H1 (cell line): ENCODE data around the gene ZNF385D. TPM values are rescaled to one million over a fixed set of nuclear protein-coding genes. Genes with fewer than 3 reads are reported as not detected.

Experiments
- SAP30 ChIP-seq: fragments of 300-600 bp; sonication (generic); IDR thresholded peaks from 2 replicates; pipeline ENCODE4 v1.7.1; 2012; ENCODE audit warnings: low read length, moderate library complexity, mild to moderate bottlenecking, inconsistent platforms; ENCODE audit not compliant: insufficient read depth, insufficient replicate concordance
- polyA plus RNA-seq, 7 experiments: library from polyadenylated mRNA; depleted of rRNA in 3 of 7; stranded (reverse) in 5 of 7; unstranded in 2 of 7; fragments of >200 nt in 5 of 7; fragments of 200-250 nt in 2 of 7; gene quantifications; 1 replicate in 5 of 7; 2 replicates in 1 of 7; 4 replicates in 1 of 7; pipeline versions ENCODE4 v1.2.1 to v1.2.3, GENCODE V29; 2011 to 2013; ENCODE audit warnings: missing spikeins in 2 of 7, mixed read lengths in 2 of 7
- total RNA-seq: library from RNA; stranded (reverse); fragmentation: NEBNext Ultra II Directional; extraction: Animal tissue kit (Norgen Biotek cat#: 25700); gene quantifications from 2 replicates; pipeline ENCODE4 v1.2.1, GENCODE V29; 2021

Gene ZNF385D
- total and polyA plus RNA-seq, 2 of the 8 experiments (the other 6 are each of a cell fraction or from before 2014, with no cell fraction given): 5.9 to 10.8 TPM

- TF ChIP-seq SAP30: no peak
These were observed 3.8 kb upstream of the ZNF385D start (continued) for GRCh38 chr3:21754839-21755238.
